WERI-Rb-1 (cell line): Measurements from ENCODE around the gene BCAR1.

Experiments
- DNase-seq: peaks from one replicate; pipeline ENCODE4 v3.0.0-alpha.2; 2020
- H3K27ac ChIP-seq: fragments of 250-450 bp; sonication (Bioruptor Pico); 2 replicates; pipeline ENCODE4 v1.5.1; 2020; ENCODE audit warnings: mild to moderate bottlenecking, moderate library complexity
- H3K27me3 ChIP-seq: fragments of 250-450 bp; sonication (Bioruptor Pico); 2 replicates; pipeline ENCODE4 v1.5.1; 2021; ENCODE audit warnings: mild to moderate bottlenecking, low read depth, moderate library complexity; ENCODE audit not compliant: insufficient read depth, severe bottlenecking
- H3K36me3 ChIP-seq: fragments of 250-450 bp; sonication (Bioruptor Pico); 2 replicates; pipeline ENCODE4 v1.5.1; 2020; ENCODE audit warnings: mild to moderate bottlenecking, moderate library complexity
- H3K4me3 ChIP-seq: 2 replicates; pipeline ENCODE4 v1.5.1; 2011; ENCODE audit warnings: low read depth, mild to moderate bottlenecking, control low read depth, low read length
- H3K9me3 ChIP-seq: fragments of 250-450 bp; sonication (Bioruptor Pico); 2 replicates; pipeline ENCODE4 v1.5.1; 2021; ENCODE audit warnings: mild to moderate bottlenecking, moderate library complexity; ENCODE audit not compliant: severe bottlenecking
- TF ChIP-seq, protein P1 (sequence below): IDR thresholded peaks from 2 replicates; pipeline ENCODE4 v1.5.1; 2011; ENCODE audit warnings: low read depth, mild to moderate bottlenecking, control low read depth, inconsistent platforms, low read length

BCAR1 gene

DNA sequence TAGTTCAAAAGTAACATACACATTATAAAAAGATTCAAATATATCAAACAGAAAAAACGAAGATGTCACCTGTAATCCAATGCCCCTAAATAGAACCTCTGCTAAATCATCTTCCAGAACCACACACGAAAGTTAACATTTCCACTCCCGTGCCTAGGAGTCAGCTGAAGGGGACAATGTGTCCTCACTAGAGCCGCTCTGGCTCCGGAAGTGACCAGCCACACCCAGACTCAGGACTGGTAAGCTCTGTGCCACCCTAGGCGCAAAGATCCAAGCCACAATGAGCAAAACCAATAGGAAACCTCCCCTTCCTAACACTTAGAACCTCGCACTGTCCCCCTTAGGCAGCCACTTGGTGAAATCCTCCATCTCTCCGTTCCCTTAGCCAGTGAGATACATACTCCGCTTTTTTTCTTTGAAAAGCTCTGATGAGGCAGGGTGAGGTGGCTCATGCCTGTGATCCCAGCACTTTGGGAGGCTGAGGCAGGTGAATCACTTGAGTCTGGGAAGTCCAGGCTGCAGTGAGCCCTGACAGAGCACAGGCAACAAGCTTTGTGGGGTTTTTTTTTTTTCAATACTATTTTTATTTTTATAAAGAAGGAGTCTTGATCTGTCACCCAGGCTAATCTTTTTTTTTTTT, 20.8 kb downstream of the BCAR1 start:
- Histone ChIP-seq H3K4me3 (no peak overlapping the region), H3K36me3 (peaks cover 54% of the 10 kb centered on the region), H3K27ac (no peak overlapping the region), H3K9me3 (no peaks in the 10 kb centered on the region), H3K27me3 (no peaks in the 10 kb centered on the region)
- TF ChIP-seq, protein P1, sequence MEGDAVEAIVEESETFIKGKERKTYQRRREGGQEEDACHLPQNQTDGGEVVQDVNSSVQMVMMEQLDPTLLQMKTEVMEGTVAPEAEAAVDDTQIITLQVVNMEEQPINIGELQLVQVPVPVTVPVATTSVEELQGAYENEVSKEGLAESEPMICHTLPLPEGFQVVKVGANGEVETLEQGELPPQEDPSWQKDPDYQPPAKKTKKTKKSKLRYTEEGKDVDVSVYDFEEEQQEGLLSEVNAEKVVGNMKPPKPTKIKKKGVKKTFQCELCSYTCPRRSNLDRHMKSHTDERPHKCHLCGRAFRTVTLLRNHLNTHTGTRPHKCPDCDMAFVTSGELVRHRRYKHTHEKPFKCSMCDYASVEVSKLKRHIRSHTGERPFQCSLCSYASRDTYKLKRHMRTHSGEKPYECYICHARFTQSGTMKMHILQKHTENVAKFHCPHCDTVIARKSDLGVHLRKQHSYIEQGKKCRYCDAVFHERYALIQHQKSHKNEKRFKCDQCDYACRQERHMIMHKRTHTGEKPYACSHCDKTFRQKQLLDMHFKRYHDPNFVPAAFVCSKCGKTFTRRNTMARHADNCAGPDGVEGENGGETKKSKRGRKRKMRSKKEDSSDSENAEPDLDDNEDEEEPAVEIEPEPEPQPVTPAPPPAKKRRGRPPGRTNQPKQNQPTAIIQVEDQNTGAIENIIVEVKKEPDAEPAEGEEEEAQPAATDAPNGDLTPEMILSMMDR: no peak
- DNase-seq: no peak

DNA sequence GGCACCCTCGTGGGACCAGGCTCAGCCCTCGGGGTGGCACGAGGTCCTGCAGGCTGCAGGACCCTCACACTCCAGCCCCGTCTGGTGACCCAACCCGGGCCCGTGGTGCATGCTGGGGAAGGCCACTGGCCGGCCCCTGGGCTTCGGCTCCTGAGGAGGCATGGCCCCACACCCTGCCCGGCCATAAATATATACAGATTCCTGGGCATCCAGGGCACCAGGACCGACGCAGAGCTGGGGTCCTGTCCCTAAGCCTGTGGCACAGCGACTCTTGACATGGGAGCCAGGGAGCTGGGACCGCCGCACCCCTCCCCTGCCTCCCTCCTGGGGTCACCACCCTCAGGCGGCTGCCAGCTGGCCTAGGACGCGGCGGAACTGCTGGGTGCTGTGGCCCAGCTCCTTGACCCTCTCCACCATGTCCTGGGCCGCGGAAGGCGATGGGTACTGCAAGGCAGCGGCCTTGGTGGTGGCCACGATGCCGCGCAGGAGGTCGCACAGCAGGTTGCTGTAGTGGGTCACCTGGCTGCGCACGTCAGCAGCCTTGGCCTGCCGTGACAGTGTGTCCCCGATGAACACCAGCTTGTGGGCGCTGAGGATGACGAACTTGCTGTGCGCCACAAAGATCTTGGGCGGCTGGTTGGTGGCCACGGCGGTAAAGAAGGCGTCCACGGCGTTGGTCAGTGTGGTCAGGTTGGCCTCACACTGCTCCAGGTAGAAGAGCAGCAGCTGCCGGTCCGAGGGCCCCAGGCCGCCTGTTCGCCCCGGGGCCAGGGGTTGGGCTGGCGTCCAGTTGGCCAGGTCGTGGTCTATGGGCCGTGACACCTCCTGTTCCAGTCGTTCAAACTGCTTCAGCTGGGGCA, 22.0 kb downstream of the BCAR1 start:
- TF ChIP-seq, protein P1: no peak
- Histone ChIP-seq H3K9me3 (no peaks in the 10 kb centered on the region), H3K4me3 (no peak overlapping the region), H3K27me3 (no peaks in the 10 kb centered on the region), H3K27ac (no peak overlapping the region), H3K36me3 (peaks cover 42% of the 10 kb centered on the region)
- peak; percentile 4 for DNase-seq

DNA sequence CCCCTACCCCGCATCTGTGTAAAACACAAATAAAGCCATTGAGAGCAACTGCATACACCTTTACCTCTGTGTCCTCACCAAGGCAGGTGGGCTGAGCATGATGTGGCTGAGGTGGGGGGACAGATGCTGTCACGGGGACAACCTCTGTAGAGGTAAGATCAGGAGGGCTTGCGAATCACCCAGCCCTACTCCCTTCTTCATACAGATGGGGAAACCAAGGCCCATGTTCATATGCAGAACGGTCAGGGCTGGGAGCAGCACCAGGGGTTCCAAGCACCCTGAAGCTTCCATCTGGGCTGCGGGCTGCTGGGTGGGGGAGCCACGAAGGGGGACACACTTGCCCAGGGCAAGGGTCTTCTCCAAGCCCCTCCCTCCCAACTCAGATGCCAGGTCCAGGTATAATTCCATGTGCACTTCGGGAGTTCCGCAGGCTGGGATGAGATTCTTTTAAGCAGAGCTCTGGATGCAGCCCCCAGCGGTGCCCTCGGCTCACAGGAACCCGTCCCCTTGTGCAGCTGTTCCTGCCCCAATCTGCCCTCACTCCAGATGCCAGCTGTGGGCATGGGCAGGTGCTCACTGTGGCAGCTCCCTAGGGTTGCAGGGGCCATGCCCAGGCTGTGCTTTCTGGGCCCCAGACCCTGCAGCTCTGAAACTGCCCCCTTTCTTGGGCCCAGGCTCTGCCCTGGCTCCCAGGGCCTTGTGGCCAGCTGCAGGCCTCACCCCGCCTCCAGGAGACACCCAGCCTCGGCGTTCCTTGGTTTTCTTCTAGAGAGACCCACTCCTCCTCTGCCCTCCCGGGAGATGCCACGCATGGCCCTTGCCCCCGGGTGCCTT, 23.1 kb downstream of the BCAR1 start:
- no peak overlapping the region for H3K4me3 ChIP-seq
- peaks cover 33% of the 10 kb centered on the region for H3K36me3 ChIP-seq
- H3K27ac ChIP-seq: no peak overlapping the region
- TF ChIP-seq, protein P1: no peak
- H3K27me3 ChIP-seq: no peaks in the 10 kb centered on the region
- H3K9me3 ChIP-seq: no peaks in the 10 kb centered on the region
- peak; percentile 4 for DNase-seq

DNA sequence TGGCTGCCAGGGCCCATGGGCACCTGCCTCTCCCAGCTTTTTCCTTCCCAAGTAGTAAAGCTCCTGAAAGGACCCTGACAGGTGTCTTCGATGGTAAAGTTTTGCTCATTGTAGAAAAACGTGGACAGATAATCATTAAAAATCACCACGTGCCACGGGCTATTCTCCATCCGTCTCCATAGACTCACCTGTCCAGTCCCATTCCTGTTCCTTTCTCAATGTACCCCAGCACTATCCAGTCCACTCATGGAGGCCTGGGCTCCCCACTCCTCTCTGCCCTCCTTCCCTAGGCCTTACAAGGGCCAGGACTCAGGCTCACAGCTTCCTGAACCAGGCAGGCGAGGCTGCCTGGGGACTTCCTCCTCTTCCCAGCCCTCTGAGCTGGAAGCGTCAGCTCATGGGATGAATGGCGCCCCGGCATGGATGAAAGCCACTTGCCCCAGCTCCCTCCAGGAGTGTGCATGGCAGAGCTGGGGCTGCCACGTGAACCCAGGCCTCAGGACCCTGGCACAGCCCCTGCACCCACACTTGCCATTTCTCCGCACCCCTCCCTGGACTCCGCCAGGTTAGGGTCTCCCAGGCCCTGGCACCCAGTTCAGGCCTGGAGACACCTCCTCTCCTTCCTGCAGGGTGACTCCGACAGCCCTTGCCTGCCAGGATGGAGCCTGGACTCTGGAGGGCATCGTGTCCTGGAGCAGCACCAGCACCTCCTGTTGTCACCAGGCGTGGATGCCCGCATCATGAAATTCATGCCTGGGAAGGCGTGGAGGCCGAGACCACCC, 23.9 kb downstream of the BCAR1 start:
- Histone ChIP-seq H3K27ac (no peak overlapping the region), H3K36me3 (peaks cover 25% of the 10 kb centered on the region), H3K27me3 (no peaks in the 10 kb centered on the region), H3K9me3 (no peaks in the 10 kb centered on the region), H3K4me3 (no peak overlapping the region)
- peak; percentile 8 for DNase-seq
- TF ChIP-seq, protein P1: no peak
